Right renal pelvis (tissue), 4 donors: ENCODE results near the gene SERTAD3. TPM values are rescaled to one million over a fixed set of nuclear protein-coding genes. Genes with fewer than 3 reads are reported as not detected.
"Not testable (repeated sequence)": the region's sequence is repeated elsewhere in the genome, so short reads cannot be mapped to it uniquely, and the experiment has no call there.

Experiments used
- DNase-seq, 4 donors: peaks; one replicate each; pipeline ENCODE4 v3.0.0-alpha.2; 2013; ENCODE audit warnings: low read depth in 4 of 4, low spot score in 3 of 4, missing footprints in 1 of 4
- polyA plus RNA-seq, 4 donors: library from polyadenylated mRNA; unstranded; fragments of 120-200 nt; gene quantifications; one replicate each; pipeline ENCODE4 v1.2.1, GENCODE V29; 2013; ENCODE audit not compliant: insufficient read length in 4 of 4

Gene SERTAD3
- polyA plus RNA-seq, 4 donors: 35.5 to 41.4 (median 39.3) TPM

DNA sequence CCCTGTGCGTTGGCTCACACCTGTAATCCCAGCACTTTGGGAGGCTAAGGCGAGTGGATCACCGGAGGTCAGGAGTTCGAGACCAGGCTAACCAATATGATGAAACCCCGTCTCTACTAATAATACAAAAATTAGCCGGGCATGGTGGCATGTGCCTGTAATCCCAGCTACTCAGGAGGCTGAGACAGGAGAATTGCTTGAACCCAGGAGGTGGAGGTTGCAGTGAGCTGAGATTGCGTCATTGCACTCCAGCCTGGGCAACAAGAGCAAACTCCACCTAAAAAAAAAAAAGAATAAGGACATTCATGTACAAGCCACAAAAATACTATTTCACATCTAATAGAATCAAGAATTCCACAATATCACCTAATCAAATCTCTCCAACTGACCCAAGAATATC lies 15.9 kb downstream of the SERTAD3 start:
- not testable (repeated sequence) for DNase-seq

DNA sequence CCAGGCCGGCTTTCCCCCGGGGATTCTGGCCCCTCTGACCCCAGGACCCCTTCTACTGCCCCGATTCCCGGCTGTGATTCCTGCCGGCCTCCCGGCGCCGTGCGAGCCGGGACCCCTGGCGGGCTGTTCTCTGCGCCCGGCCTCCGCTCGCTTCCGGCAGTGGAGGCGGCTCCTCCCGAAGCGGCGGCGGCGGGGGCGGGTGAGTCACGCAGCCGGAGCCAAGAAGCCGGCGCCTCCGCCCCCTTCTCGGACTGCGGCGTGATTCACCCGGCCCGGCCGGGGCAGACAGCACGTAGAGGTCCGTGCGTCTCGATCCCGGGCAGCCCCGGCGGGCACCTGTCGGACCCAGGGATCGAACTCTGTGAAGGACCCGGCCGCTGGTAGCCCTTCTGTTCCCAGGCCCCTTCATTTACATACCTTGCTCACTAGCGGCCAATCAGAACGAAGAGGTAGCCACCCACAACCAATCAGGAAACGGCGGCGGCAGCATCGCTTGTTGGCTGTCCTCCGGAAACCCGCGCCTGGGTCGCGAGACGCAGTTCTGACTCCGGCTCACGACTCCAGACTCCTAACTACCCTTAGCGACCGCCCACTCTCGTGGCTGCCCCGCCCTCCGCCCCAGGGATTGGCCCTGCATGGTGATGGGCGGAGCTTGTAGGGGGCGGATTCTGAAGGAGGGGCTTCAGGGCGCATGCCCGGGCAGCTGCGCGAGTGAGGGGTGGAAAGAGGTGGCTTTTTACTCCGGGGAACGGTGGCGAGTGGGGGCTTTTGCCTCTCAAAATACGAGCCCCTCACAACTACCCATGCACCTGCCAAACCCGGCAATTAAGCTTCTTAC lies 18.5 kb downstream of the SERTAD3 start, which contains the start of gene SERTAD1:
TSS of gene SERTAD1 (minus strand) at position 543 of the 838 bp plus-strand sequence. CDS start 2,446 bp downstream, outside the sequence.
- DNase-seq: peak; percentile 98 to 99 (median 99)

DNA sequence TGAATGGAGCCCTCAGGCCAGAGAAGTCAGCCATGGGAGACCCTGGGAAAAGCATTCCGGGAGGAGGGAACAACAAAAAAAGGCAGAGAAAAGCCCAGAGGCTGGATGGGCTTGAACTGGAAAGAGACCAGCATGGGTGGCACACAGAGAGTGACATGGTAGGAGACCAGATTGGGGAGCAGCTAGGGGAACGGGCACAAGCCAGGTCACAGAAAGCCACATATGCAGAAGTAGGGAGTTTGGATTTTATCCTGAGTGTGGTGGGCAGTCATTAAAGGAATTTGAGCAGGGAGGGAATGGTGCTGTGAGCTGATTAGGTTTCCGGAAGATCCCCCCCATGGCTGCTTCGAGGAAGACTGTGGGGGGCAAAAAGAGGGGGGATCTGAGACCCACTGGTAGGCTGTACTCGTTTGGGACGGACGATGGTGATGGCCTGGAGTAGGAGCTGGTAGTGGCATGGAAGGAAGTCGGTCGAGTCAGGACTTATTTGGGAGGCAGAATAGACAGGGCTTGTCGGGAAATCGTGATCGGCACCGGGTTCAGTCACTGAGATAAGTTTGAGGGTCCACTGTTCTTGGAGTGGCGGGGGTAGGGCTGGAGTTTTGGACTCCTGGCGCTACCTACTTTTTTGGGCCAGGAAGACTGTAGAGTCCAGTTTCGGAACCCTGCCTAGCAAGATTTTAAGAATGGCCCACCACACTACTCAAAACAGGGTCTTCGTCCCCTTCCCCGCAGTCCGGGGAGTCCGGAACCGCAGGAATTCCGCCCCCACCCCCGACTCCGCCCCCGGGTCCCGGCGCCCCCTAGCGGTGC lies 19.3 kb downstream of the SERTAD3 start:
- no peak for DNase-seq

DNA sequence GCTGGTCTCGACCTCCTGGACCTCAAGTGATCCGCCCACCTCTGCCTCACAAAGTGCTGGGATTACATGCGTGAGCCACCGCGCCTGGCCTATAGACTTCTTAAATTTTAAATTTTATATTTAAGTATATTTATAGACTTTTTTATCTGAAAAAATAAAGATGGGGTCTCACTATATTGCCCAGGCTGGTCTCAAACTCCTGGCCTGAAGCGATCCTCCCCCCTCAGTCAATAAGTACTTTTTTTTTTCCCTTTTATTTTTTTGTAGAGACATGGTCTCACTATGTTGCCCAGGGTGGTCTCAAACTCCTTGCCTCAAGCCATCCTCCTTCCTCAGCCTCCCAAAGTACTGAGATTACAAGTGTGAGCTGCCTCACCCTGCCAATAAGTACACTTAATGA lies 20.2 kb downstream of the SERTAD3 start:
- no peak for DNase-seq

DNA sequence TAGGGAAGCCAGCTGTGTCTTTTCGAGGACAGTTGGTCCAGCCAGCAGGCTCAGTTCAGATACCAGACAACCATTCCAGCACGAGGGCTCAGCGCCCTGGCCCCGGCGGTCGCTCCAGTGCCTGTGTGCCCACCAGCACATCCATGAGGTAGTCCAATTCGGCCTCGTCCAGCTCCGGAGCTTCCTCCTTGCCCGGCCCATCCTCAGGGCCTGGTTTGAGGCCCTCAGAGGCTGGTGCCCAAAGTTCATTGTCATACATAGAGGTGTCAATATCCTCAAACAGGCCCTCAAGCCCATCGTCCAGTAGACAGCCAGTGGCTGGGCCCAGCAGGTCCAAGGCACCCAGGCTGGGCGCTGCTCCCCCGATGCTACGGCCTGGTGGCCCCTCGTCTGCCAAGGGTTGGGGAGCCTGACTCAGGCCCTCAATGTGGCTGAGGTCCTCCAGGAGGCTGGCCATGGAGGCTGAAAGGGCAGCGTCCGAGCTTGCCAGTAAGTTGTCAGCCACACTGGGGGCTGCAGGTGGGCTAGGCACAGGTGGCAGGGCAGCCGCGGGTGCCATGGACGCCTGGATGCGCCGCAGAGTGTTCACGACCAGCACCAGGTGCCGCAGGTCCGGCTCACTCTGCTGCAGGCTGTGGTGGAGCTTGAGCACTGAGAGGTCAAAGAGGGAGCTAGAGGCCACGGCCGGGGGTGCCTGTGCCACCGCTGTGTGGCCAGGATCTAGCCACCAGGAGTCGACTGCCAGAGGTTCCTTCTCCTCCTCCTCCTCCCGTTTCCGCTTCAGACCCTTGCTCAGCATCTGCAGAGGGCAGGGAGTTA lies 21.2 kb downstream of the SERTAD3 start:
- DNase-seq: no peak

DNA sequence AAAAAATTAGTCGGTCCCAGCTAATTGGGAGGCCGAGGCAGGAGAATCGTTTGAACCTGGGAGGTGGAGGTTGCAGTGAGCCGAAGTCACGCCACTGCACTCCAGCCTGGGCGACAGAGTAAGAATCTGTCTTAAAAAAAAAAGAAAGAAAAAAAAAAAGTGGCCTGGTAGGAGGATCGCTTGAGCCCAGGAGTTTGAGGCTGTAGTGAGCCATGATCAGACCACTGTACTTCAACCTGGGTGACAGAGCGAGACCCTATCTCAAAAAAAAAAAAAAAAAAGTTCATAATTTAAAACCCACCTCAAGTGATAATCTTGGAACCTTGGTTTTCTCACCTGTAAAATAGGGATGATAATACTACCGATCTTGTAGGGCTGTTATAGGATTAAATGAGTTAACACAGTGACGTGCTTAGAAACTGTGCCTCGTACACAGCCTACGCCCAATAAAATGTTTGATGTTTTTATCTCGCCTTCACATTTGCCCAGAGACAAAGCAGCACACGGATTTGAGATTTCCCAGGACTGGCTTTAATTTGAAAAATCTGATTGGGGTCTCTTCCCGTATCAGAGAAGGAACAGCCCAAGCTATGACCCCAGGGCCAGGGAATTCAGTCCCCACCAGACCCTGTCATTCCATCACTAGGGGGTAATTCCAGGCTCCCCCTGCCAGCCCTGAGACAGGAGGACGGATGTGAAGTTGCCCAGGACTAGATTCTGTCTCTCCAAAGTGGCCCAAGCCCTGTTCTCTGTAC lies 22.0 kb downstream of the SERTAD3 start:
- no peak for DNase-seq

DNA sequence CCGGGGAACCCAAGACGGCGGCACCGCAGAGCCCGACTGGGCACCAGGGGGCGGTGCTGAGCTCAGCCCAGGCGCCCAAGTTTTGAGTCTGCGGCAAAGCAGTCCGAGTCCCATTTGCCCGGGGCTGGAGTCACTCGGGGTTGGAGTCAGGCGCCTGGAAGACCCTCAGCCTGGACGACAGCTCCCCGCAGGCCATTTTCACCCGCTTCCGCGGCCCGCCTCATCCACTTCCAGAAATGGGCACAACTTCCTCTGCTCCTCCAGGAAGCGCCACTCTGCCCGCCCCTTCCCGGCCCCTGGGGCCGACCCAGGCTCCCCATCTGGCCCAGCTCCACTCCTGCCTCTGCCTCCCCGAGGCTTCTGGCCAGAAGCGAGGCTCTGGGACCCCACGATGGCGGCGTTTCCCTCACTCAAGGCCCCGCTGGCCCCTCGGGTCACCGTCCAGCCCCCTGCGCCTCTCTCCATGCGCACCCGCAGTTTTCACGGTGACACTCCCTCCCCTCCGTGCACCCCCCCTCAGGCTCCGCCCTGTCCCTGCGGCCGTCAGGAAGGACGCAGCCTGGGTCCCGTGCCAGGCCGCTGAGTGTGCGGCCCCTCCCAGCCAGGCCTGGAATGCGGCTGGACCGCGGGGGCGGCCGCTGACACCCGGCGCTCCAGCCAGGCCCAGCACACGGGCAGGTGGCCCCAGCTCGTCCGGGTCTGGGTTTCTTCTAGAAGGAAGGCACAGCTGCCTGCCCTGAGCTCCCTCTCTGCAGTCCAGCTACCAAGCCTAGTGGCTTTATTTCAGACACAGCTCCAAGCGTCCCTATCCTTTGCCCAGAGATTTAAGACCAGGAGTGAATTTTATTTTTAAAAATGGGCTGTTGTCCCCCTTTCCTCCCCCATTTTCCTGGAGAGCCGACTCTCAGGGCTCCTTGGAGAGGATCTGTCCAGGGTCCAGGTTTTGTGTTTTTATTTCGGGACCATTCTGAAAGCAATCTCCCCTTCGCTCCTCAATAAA lies 23.1 kb downstream of the SERTAD3 start:
- peak; percentile 74 to 91 (median 87) for DNase-seq

DNA sequence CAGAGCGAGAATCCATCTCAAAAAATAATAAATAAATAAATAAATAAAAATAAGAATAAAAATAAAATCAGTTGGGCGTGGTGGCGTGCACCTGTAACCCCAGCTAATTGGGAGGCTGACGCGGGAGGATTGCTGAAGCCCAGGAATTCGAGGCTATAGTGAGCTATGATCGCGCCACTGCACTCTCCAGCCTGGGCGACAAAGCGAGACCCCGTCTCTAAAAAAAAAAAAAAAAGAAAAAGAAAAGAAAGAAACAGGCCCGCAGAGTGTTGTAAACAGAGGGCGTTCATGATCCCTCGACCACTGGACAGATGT lies 23.7 kb downstream of the SERTAD3 start:
- DNase-seq: no peak

DNA sequence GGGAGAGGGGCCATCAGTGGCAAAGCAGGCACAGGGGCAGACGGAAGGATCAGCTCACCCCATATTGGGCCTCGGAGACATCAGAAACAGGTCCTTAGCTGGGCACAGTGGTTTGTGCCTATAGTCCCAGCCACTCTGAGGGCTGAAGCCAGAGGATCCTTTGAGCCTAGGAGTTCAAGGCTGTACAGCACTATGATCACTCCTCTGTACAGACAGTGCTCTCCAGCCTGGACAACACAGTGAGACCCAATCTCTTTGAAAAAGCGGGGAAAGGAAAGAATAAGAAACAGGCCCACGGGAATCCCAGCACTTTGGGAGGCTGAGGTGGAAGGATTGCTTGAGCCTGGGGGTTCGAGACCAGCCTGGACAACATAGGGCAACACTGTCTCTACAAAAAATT lies 24.4 kb downstream of the SERTAD3 start:
- no peak for DNase-seq

DNA sequence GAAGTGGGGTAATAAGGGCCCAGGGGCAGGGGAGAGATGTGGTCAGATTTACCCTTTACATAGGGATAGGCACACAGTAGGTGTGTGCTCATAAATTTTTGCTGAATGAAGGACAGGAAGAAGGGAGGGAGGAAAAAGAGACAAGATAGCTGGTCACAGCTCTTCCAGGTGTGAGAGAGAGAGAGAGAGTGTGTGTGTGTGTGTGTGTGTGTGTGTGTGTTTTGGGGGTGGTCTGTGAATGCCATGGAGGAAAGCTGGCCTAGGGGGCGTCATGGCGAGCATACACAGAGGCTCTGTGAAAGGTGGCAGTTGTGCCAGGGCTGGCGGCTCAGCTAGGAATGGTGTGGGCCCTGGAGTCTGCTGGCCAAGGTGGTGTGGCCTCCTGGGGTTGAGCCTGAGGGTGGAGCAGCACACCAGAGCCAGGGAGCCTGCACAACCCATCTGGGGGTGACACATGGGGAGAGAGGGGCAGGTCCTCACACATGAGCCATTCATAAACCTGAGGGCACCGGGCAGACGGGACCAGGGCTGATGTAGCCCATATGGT lies 25.0 kb downstream of the SERTAD3 start:
- no peak for DNase-seq

DNA sequence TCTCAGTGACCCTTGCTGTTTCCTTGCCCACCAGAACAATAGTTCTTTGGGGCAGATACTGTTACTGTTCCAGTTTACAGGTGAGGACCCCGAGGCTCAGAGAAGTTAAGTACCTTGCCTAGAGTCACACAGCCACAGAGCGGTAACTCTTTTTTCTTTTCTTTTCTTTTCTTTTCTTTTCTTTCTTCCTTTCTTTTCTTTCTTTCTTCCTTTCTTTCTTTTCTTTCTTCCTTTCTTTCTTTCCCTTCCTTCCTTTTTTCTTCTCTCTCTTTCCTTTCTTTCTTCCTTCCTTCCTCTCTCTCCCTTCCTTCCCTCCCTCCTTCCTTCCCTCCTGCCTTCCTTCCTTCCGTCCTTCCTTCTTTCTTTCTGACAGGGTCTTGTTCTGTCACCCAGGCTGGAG lies 26.1 kb downstream of the SERTAD3 start:
- DNase-seq: no peak

DNA sequence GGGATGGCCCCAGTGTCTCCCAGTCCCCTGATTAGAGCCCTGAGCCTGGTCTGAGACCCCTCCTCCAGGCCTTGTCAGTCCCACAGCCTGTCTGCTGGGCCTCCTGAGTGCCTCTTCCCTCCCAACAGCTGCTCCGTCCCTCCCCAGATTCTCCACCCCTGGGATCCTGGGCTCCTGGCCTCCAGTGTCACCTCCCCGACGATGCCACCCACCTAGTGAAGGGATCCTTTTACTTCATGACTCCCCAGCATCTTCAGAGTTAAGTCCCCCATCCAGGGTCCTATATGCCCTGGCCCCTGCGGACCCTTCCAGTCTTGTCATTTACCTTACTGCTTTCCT lies 26.5 kb downstream of the SERTAD3 start:
- DNase-seq: no peak

DNA sequence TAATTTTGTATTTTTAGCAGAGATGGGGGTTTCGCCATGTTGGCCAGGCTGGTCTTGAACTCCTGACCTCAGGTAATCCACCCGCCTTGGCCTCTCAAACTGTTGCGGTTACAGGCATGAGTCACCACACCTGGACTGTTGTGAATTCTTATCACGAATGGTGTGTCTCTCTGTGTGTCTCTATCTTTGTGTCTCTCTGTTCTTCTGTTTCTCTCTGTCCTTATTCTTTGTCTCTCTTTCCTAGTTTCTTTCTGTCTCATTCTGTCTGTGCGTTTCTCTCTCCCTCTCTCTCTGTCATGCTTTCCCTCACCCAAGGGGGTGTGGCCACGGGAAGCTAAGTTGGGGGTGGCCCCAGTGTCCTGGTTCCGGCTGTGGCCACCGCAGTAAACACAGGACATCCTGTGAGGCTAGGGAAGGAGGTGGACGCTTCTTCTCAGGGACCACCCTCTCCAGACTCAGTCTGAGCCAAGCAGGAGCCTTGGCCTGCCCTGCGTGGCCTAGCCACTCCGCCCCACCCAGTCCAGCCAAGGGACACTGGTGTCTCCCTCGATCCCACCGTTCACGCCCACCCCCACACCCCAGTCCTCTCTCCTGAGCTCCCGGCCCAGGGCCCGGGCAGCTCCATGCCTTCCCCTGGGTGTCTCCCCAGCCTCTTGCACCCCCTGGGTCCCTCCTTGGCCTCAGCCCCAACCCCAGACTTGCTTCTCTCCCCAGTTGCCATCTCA lies 27.1 kb downstream of the SERTAD3 start:
- DNase-seq: no peak

DNA sequence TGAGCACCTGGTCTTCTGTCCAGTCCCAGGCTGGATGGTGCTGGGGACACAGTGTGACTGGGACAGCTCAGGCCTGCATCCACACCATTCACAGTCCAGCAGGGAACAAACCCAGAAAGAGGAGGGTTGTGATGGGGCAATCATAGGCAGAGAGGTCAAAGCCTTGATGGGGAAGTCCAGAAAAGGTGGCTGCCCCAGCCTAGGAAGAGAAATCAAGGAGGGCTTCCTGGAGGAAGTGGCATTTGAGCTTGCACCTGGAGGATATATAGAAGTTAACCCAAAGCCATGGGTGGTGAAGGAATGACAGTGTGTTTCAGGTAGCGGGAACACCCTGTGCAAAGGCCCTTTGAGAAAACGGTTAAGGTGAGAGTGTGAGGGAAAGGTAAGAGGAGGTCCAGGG lies 28.4 kb downstream of the SERTAD3 start:
- no peak for DNase-seq

DNA sequence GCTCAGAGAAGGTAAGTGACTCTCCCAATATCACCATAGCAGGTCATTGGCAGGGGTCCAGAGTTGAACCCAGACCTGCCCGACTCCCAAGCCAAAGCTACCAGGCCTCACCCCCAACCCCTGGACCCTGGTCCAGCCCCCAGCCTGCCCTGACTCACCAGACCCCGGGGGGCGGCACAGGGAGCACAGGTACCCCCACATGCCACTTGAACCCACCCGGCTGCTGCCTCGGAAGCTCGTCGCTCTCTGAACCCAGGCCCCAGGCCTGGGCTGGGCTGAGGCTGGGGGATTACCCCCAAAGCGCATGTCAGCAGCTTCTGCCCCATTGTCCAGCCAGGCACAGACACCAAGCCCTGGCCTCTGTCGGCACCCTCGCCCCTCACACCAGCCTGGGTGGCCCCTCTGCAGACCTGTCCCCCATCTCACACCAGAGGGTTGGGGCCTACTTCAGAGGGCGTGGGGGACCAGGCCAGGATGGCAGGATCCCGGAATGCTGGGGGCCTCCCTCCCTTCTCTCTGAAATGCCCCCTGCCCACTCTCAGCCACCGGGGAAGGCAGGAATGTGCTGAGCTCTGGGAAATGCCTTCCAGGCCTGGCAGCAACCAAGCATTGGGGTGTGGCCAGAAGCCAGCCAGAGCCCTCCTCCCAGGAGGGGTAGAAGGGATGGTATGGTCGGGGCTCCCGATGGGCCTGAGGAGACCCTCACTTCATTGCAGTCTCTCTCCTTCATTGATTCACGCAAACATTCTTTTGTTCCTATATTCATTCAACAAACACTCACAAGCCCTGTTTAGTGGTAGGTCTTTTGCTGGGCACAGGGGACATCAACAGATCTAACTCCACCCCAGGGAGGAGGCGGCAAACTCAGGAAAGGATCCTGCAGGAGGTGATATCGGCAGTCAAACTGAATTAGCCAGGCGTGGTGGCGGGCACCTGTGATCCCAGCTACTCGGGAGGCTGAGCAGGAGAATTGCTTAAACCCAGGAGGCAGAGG lies 29.3 kb downstream of the SERTAD3 start:
- no peak for DNase-seq

DNA sequence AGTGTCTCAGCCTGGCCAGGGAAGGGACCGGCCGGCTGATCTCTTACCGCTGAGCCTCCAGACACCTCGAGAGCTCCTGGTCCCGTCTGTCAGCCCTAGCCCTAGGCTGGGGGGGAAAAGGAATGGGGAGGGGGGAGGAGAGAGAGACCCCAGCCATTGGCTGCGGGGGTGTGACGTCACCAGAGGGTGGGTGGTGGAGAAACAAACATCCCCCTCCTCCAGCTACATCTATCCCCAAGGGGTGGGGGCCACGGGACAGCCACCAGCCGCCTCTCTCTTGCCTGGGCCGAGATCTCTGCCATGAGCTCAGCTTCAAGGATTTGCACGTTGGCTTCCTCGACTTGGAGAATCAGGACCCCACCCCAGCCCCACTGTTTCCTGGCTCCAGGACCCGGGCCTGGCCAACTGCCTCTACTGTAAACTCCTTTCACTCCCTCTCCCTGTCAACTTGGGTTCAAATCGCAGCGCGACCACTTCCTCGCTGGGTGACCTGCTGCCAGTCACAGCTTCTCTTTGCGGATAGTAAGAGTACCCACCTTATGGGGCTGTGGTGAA lies 30.8 kb downstream of the SERTAD3 start, which contains the start of gene PRX:
TSS of gene PRX (minus strand) at position 88 of the 555 bp plus-strand sequence. CDS start 5,446 bp downstream, outside the sequence.
- DNase-seq: no peak

DNA sequence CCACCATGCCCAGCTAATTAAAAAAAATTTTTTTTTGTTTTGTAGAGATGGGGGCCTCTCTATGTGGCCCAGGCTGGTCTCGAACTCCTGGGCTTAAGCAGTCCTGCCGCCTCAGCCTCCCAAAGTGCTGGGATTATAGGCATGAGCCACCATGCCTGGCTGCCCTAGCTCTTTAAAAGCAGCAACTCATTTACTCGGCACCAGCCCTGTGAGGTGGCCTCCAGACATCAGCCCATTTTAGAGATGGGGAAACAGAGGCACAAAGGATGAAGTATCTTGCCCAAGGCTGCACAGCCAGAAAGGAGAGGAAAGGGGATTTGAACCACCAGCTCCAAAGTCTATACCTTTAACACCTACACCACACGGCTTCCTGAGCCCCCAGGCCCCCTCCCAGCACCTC lies 31.3 kb downstream of the SERTAD3 start:
- no peak for DNase-seq
